BE2C (cell line): ENCODE results near the gene WWOX.

Source experiments
- DNase-seq: peaks from one replicate; pipeline ENCODE4 v3.0.0-alpha.2; 2020
- H3K27me3 ChIP-seq: fragments of 250-450 bp; sonication (Bioruptor Pico); 2 replicates; pipeline ENCODE4 v1.5.1; 2020; ENCODE audit warnings: mild to moderate bottlenecking
- H3K36me3 ChIP-seq: fragments of 250-450 bp; sonication (Bioruptor Pico); 2 replicates; pipeline ENCODE4 v1.5.1; 2020; ENCODE audit warnings: mild to moderate bottlenecking
- H3K4me1 ChIP-seq: fragments of 250-450 bp; sonication (Bioruptor Pico); 2 replicates; pipeline ENCODE4 v1.5.1; 2020
- H3K4me3 ChIP-seq: 2 replicates; pipeline ENCODE4 v1.5.1; 2011; ENCODE audit warnings: low read depth, low read length
- H3K9me3 ChIP-seq: fragments of 250-450 bp; sonication (Bioruptor Pico); 2 replicates; pipeline ENCODE4 v1.5.1; 2020
- TF ChIP-seq, protein P1 (sequence below): IDR thresholded peaks from 2 replicates; pipeline ENCODE4 v1.5.1; 2012; ENCODE audit warnings: mild to moderate bottlenecking, low read depth, low read length

WWOX gene

DNA sequence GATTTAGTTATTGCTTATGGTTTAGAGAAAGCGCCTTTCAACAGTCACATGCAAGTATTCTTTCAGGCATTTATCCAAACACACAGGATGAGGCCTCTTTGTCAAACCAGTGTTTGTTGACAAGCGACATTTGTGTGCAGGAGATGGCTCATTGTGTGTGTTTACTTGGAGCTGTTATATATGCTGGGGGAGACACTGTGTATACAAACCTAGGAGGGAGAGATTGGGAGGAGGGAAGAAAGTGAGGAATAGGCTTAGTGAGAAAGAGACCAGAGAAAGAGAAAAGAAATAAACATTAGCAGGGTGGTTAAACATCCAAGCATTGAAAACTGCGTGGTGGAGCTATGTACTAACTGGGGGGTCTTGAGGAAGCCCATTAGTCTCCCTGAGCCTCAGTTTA is 1063.5 kb downstream of the WWOX start:
- H3K9me3 ChIP-seq: peaks cover 3% of the 10 kb centered on the region; the same call in 1 of the 2 replicates
- no peak for DNase-seq
- H3K27me3 ChIP-seq: no peaks in the 10 kb centered on the region
- no peaks in the 10 kb centered on the region for H3K36me3 ChIP-seq
- H3K4me1 ChIP-seq: no peaks in the 10 kb centered on the region
- TF ChIP-seq, protein P1, sequence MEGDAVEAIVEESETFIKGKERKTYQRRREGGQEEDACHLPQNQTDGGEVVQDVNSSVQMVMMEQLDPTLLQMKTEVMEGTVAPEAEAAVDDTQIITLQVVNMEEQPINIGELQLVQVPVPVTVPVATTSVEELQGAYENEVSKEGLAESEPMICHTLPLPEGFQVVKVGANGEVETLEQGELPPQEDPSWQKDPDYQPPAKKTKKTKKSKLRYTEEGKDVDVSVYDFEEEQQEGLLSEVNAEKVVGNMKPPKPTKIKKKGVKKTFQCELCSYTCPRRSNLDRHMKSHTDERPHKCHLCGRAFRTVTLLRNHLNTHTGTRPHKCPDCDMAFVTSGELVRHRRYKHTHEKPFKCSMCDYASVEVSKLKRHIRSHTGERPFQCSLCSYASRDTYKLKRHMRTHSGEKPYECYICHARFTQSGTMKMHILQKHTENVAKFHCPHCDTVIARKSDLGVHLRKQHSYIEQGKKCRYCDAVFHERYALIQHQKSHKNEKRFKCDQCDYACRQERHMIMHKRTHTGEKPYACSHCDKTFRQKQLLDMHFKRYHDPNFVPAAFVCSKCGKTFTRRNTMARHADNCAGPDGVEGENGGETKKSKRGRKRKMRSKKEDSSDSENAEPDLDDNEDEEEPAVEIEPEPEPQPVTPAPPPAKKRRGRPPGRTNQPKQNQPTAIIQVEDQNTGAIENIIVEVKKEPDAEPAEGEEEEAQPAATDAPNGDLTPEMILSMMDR: no peak
- H3K4me3 ChIP-seq: no peak overlapping the region

GRCh38 chr16:79163691-79164387 is 1064.4 kb downstream of the WWOX start:
- H3K27me3 ChIP-seq: no peaks in the 10 kb centered on the region
- H3K4me3 ChIP-seq: no peak overlapping the region
- peaks cover 4% of the 10 kb centered on the region; the same call in 1 of the 2 replicates for H3K9me3 ChIP-seq
- H3K36me3 ChIP-seq: no peaks in the 10 kb centered on the region
- no peaks in the 10 kb centered on the region for H3K4me1 ChIP-seq
- TF ChIP-seq, protein P1: no peak
- no peak for DNase-seq

DNA sequence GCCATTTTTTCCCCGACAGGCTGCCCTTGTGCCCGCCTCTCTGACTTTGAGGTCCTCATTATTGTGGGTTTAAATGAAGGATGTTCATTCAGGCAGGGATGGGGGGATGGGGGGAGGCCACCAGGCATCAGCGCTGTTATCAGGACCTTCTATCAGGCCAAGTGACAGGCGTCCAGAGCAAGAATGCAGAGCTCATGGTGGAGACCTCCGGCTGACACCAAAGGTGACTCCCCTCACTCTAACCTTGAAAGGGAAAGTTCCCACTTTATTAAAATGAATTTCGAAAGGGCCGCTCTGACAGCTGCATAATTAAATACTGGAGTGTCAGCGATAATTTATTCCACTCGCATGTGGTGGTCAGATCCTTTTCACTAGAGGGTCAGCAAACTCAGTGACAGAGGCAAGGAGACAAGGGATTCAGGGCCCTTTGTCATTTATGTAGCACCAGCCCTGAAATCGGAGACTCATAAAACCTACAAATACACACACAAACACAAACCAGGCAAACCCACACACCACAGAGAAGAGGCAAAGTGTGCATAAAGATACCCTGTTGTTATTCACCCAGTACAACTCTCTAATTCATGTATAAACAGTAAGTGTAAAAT is 1065.0 kb downstream of the WWOX start:
- TF ChIP-seq, protein P1: no peak
- no peaks in the 10 kb centered on the region for H3K36me3 ChIP-seq
- H3K27me3 ChIP-seq: no peaks in the 10 kb centered on the region
- no peak for DNase-seq
- no peak overlapping the region for H3K4me3 ChIP-seq
- H3K4me1 ChIP-seq: no peaks in the 10 kb centered on the region
- H3K9me3 ChIP-seq: peaks cover 4% of the 10 kb centered on the region; the same call in 1 of the 2 replicates

- no peaks in the 10 kb centered on the region for H3K4me1 ChIP-seq
- DNase-seq: no peak
- H3K36me3 ChIP-seq: no peaks in the 10 kb centered on the region
- TF ChIP-seq, protein P1: no peak
- H3K9me3 ChIP-seq: peaks cover 4% of the 10 kb centered on the region; the same call in 1 of the 2 replicates
- H3K4me3 ChIP-seq: no peak overlapping the region
- H3K27me3 ChIP-seq: no peaks in the 10 kb centered on the region
Observed at GRCh38 chr16:79165079-79165478, 1065.6 kb downstream of the WWOX start.

DNA sequence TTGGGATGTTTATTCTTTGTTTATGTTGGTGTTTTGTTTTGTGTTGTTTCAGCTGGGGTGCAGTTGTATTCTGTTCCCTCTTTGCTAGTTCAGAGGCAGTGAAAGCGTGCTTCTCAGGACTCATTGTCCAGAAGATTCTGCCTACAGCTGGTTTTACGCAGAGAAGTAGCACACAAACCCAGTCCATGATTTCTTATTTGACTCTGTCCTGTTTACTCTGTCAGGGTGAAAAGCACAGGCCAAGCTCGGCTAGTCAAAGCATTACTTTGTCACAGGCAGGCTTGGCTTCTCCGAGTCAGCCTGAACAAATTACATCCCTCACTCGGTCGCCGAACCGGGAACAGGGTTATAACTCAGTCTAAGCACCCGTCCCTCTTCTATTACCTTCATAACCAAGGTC is 1066.1 kb downstream of the WWOX start:
- H3K4me1 ChIP-seq: no peaks in the 10 kb centered on the region
- peaks cover 4% of the 10 kb centered on the region; the same call in 1 of the 2 replicates for H3K9me3 ChIP-seq
- no peaks in the 10 kb centered on the region for H3K27me3 ChIP-seq
- H3K4me3 ChIP-seq: no peak overlapping the region
- H3K36me3 ChIP-seq: no peaks in the 10 kb centered on the region
- TF ChIP-seq, protein P1: no peak
- no peak for DNase-seq

- no peak for DNase-seq
- H3K27me3 ChIP-seq: no peaks in the 10 kb centered on the region
- TF ChIP-seq, protein P1: no peak
- no peaks in the 10 kb centered on the region for H3K4me1 ChIP-seq
- no peak overlapping the region for H3K4me3 ChIP-seq
- H3K9me3 ChIP-seq: peaks cover 4% of the 10 kb centered on the region; the same call in 1 of the 2 replicates
- no peaks in the 10 kb centered on the region for H3K36me3 ChIP-seq
Observed at GRCh38 chr16:79167893-79168292, 1068.4 kb downstream of the WWOX start.
